Adrenal gland (tissue), 12 donors: ENCODE results near the gene MCOLN1. TPM values are rescaled to one million over a fixed set of nuclear protein-coding genes. Genes with fewer than 3 reads are reported as not detected.
"Not testable (repeated sequence)": the region's sequence is repeated elsewhere in the genome, so short reads cannot be mapped to it uniquely, and the experiment has no call there.

ENCODE experiments used
- DNase-seq, 7 donors: peaks; one replicate each; pipeline ENCODE4 v3.0.0-alpha.2; 2019 to 2020
- H3K27ac ChIP-seq, 5 donors: fragments of 200-600 bp; sonication (generic) in 4 of 5; 1 replicate in 3 of 5; 2 replicates in 2 of 5; pipeline versions ENCODE4 v1.5.1 to v1.8.0; 2016 to 2020; ENCODE audit warnings: mild to moderate bottlenecking in 1 of 5
- H3K27me3 ChIP-seq: fragments of 200-600 bp; 2 replicates; pipeline ENCODE4 v1.8.0; 2021
- H3K36me3 ChIP-seq, 2 donors: fragments of 200-600 bp; replicated peaks in 1 of 2; 1 replicate in 1 of 2; 2 replicates in 1 of 2; pipeline versions ENCODE4 v1.5.1 to v1.8.0; 2018 to 2022
- H3K4me1 ChIP-seq, 2 donors: fragments of 200-600 bp; replicated peaks in 1 of 2; 1 replicate in 1 of 2; 2 replicates in 1 of 2; pipeline versions ENCODE4 v1.5.1 to v1.8.0; 2018 to 2021
- H3K4me3 ChIP-seq, 4 donors: fragments of 200-600 bp; sonication (generic) in 3 of 4; one replicate each; pipeline ENCODE4 v1.5.1; 2016 to 2018
- H3K9me3 ChIP-seq, 3 donors: fragments of 200-600 bp; sonication (generic) in 1 of 3; replicated peaks in 1 of 3; 1 replicate in 2 of 3; 2 replicates in 1 of 3; pipeline versions ENCODE4 v1.5.1 to v1.8.0; 2016 to 2021
- POLR2A ChIP-seq, 2 donors: fragments of 450-650 bp; IDR thresholded peaks; one replicate each; pipeline ENCODE4 v1.6.1; 2017; ENCODE audit warnings: antibody characterized with exemption in 2 of 2, mild to moderate bottlenecking in 2 of 2, moderate library complexity in 1 of 2
- WGBS, 4 donors: extraction: QIAGEN DNeasy Blood & Tissue Kit in 2 of 4; methylation state at CpG; one replicate each; pipeline versions ENCODE4 v1.1.5 to v1.1.7; 2013 to 2017; 5-methylcytosine and 5-hydroxymethylcytosine counted together
- intact Hi-C, 2 donors: fragments of 100-400 bp; cut with DNase I; formaldehyde crosslinking; loops; one replicate each; pipeline versions ENCODE4 v1.14.1 to v1.15.0; 2022 to 2023
- polyA plus RNA-seq, 3 donors: library from polyadenylated mRNA; stranded (reverse); fragments of 200-250 nt in 2 of 3; fragments of 350-450 nt in 1 of 3; fragmentation: Illumina TruSeq in 1 of 3; extraction: RNeasy Lipid Tissue Mini Kit (QIAGEN cat#74804) in 1 of 3; gene quantifications; one replicate each; pipeline ENCODE4 v1.2.3, GENCODE V29; 2013 to 2014
- total RNA-seq, 9 donors: library from RNA; depleted of rRNA in 4 of 9; stranded (reverse); fragments of >200 nt in 4 of 9; fragments of 120-200 nt in 1 of 9; fragmentation: NEBNext Ultra II Directional in 1 of 9; extraction: Animal tissue kit (Norgen Biotek cat#: 25700) in 1 of 9; gene quantifications; one replicate each; pipeline versions ENCODE4 v1.1.0 to v1.2.4, GENCODE V29; 2013 to 2023
- TF ChIP-seq, protein P1 (sequence below), 6 experiments: fragments of 450-650 bp in 4 of 6; fragments of 200-600 bp in 2 of 6; sonication (generic) in 1 of 6; IDR thresholded peaks; 1 replicate in 5 of 6; 2 replicates in 1 of 6; pipeline versions ENCODE4 v1.5.1 to v1.8.0; 2016 to 2021; ENCODE audit warnings: antibody characterized with exemption in 6 of 6, mild to moderate bottlenecking in 2 of 6, moderate library complexity in 1 of 6
- donor health status: healthy with polysubstance abuse.
- donor health status: Bipolar disorder and iron deficiency.
- donor health status: DM: yes; HTN: yes; CAD: no.
- donor health status: DM: no; HTN: no; CAD: no.
- donor health status: DM: no; HTN: no; CAD: no.
- donor health status: DM: yes; HTN: yes; CAD: no.

MCOLN1 gene
- total and polyA plus RNA-seq, 12 donors, result 6.0 to 212 (median 57.1) TPM

DNA sequence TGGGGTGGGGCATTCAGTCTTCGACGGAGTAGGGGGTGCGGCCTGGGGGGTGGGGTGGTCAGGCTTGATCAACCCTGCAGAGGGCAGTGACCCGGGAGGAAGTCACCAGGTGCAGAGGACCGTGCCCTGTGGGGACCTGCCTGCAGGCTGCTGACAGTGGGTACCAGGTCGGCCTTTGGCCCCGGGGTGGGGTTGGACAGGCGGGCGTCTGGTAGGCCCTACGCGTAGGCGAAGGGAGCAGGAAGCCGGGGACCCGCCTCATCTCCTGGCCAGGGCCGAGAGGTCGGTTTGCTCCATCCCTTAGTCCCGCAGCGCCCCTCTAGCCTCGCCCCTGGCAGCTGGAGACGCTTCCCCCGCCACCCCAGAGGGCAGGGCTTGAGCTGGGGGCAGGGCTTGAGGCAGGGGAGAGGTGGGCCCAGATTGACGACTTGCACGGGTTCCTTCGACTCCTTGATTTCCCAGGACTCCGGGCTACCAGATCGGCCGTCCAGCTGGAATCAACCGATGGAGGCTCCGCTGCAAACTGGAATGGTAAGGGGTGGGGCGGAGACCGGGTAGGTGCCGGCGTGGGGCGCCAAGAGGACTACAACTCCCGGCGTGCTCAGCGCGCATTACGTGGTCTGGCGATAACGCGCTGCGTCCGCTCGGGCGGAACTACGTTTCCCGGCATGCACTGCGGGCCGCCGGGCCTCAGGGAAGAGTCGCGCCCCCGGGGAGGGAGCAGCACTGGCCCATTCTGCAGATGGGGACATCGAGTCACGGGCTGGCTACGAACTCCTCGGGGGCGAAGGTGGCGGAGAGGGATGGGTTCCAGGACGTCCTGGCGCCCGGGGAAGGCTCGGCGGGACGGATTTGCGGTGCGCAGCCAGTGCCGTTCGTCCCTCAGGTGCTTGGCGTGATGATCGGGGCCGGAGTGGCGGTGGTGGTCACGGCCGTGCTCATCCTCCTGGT is 12.9 kb downstream of the MCOLN1 start, which contains the start of gene PNPLA6:
Gene PNPLA6 (plus strand): TSS at position 671 of the 951 bp plus-strand sequence. CDS start 72 bp downstream, at position 743.
- peak; percentile 66 to 89 for TF ChIP-seq POLR2A (IDR thresholded peaks at IDR 0.05)
- TF ChIP-seq, protein P1, sequence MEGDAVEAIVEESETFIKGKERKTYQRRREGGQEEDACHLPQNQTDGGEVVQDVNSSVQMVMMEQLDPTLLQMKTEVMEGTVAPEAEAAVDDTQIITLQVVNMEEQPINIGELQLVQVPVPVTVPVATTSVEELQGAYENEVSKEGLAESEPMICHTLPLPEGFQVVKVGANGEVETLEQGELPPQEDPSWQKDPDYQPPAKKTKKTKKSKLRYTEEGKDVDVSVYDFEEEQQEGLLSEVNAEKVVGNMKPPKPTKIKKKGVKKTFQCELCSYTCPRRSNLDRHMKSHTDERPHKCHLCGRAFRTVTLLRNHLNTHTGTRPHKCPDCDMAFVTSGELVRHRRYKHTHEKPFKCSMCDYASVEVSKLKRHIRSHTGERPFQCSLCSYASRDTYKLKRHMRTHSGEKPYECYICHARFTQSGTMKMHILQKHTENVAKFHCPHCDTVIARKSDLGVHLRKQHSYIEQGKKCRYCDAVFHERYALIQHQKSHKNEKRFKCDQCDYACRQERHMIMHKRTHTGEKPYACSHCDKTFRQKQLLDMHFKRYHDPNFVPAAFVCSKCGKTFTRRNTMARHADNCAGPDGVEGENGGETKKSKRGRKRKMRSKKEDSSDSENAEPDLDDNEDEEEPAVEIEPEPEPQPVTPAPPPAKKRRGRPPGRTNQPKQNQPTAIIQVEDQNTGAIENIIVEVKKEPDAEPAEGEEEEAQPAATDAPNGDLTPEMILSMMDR (IDR thresholded peaks at IDR 0.05), result peak in 1 of 6 experiments; percentile 0
- Histone ChIP-seq H3K36me3 (peaks cover 0 to 31% of the 10 kb centered on the region in 2 donors), H3K27me3 (no peaks in the 10 kb centered on the region), H3K4me3 (peak within 1 kb of the TSS; percentile 27 to 98 (median 73)), H3K4me1 (peaks cover 10% of the 10 kb centered on the region in 2 donors), H3K9me3 (no peaks in the 10 kb centered on the region), H3K27ac (peak within 1 kb of the TSS; percentile 85 to 96 (median 88))
- 0% methylated on average over 28 to 76 of the region's 76 CpGs; no CpG with 5 or more reads in 1 of the 4 donors for WGBS, 4 donors
- peak; percentile 94 to 98 (median 97) for DNase-seq
- intact Hi-C loops, result loop anchor here in 1 of 2 donors (10.0 kb wide), 2 partner anchors 151 to 181 kb away; no protein-coding TSS in a partner anchor

GRCh38 chr19:7535998-7536695 is 13.7 kb downstream of the MCOLN1 start:
- Histone ChIP-seq H3K27ac (peak overlapping the region in 3 of 5 donors; percentile 86 to 96 (median 94)), H3K4me1 (peaks cover 10% of the 10 kb centered on the region in 2 donors), H3K36me3 (peaks cover 0 to 33% of the 10 kb centered on the region in 2 donors), H3K4me3 (peak overlapping the region in 3 of 4 donors; percentile 65 to 98 (median 81)), H3K27me3 (no peaks in the 10 kb centered on the region), H3K9me3 (no peaks in the 10 kb centered on the region)
- intact Hi-C loops, result loop anchor here in 1 of 2 donors (10.0 kb wide), 2 partner anchors 151 to 181 kb away; no protein-coding TSS in a partner anchor
- DNase-seq, result peak in 2 of 7 donors; percentile 33 to 38
- WGBS, 4 donors, result 20 to 56% (median 27%) methylated on average over 13 to 30 of the region's 30 CpGs
- TF ChIP-seq, protein P1 (IDR thresholded peaks at IDR 0.05), result no peak
- TF ChIP-seq POLR2A (IDR thresholded peaks at IDR 0.05), result no peak

GRCh38 chr19:7538990-7539389 is 16.6 kb downstream of the MCOLN1 start:
- not testable (repeated sequence) for DNase-seq, H3K4me1 ChIP-seq, H3K27me3 ChIP-seq, H3K27ac ChIP-seq, H3K9me3 ChIP-seq, H3K4me3 ChIP-seq
- intact Hi-C loops, result loop anchor here in 1 of 2 donors (10.0 kb wide), 2 partner anchors 154 to 184 kb away; no protein-coding TSS in a partner anchor
- WGBS, 4 donors, result 87 to 96% (median 93%) methylated on average over 3 to 5 of the region's 5 CpGs
- H3K36me3 ChIP-seq, result peaks cover 0 to 55% of the 10 kb centered on the region in 2 donors

DNA sequence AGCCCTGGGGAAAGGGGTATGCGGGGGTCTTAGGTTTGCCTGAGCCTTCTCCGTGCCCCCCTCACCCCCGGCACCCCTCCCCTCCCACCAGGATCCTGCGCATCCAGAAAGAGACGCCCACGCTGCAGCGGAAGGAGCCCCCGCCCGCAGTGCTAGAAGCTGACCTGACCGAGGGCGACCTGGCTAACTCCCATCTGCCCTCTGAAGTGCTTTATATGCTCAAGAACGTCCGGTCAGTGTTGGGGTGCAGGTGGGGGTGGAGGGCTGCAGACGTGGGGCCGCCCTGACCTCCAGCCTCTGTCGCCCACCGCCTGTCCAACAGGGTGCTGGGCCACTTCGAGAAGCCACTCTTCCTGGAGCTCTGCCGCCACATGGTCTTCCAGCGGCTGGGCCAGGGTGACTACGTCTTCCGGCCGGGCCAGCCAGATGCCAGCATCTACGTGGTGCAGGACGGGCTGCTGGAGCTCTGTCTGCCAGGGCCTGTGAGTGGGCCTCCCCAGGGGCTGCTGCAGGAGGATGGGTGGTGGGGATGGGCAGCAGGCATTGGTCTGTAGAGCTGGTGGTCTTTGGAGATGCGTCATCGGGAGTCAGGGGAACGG is 17.5 kb downstream of the MCOLN1 start:
- peak in 1 of 7 donors; percentile 50 for DNase-seq
- WGBS, 4 donors, result 89 to 96% (median 95%) methylated on average over 18 to 28 of the region's 28 CpGs
- Histone ChIP-seq H3K4me3 (no peak overlapping the region), H3K4me1 (peaks cover 7% of the 10 kb centered on the region in 2 donors), H3K9me3 (no peaks in the 10 kb centered on the region), H3K27ac (no peak overlapping the region), H3K27me3 (no peaks in the 10 kb centered on the region), H3K36me3 (peaks cover 0 to 55% of the 10 kb centered on the region in 2 donors)
- TF ChIP-seq POLR2A (IDR thresholded peaks at IDR 0.05), result no peak
- TF ChIP-seq, protein P1 (IDR thresholded peaks at IDR 0.05), result no peak
- intact Hi-C loops, result loop anchor here in 1 of 2 donors (10.0 kb wide), 2 partner anchors 155 to 185 kb away; no protein-coding TSS in a partner anchor
